PC-3 (cell line): Measurements from ENCODE around the gene C1QTNF5. TPM values are rescaled to one million over a fixed set of nuclear protein-coding genes. Genes with fewer than 3 reads are reported as not detected.

Experiments
- ATAC-seq: fragments of 200-7000 bp; cut with Tn5 transposase; 2 replicates; pipeline ENCODE4 v1.9.1; 2020; ENCODE audit warnings: mild to moderate bottlenecking, moderate library complexity
- BruUV-seq: library from RNA; stranded (reverse); fragments of 400-500 nt; replicated peaks from 2 replicates; lab custom pipeline; 2021; lab: Mats Ljungman, UMichigan
- CTCF ChIA-PET: fragments of 300-600 bp; sonication (Branson Sonifier 250); formaldehyde crosslinking; loops from one replicate; lab custom pipeline; 2022; ENCODE audit warnings: antibody characterized with exemption; lab: Charles Lee
- POLR2A ChIA-PET: fragments of 300-600 bp; sonication (Branson Sonifier 250); formaldehyde crosslinking; loops from one replicate; lab custom pipeline; 2022; ENCODE audit warnings: antibody characterized with exemption; ENCODE audit not compliant: unreplicated experiment; lab: Charles Lee
- DNase-seq: peaks from one replicate; pipeline ENCODE4 v3.0.0-alpha.2; 2015
- H2AFZ ChIP-seq: fragments of 300-600 bp; sonication (generic); 2 replicates; pipeline ENCODE4 v1.6.0; 2016; ENCODE audit warnings: antibody characterized with exemption, low read length
- H3F3A ChIP-seq: fragments of 300-600 bp; sonication (generic); one replicate; pipeline ENCODE4 v1.6.0; 2017; ENCODE audit warnings: antibody characterized with exemption, low read length, control low read depth, mild to moderate bottlenecking; ENCODE audit not compliant: unreplicated experiment
- H3K27ac ChIP-seq: fragments of 300-600 bp; sonication (generic); 2 replicates; pipeline ENCODE4 v1.5.1; 2016; ENCODE audit warnings: mild to moderate bottlenecking, low read length
- H3K27me3 ChIP-seq: fragments of 300-600 bp; sonication (generic); 2 replicates; pipeline ENCODE4 v1.6.1; 2016; ENCODE audit warnings: low read length, mixed read lengths
- H3K36me3 ChIP-seq: fragments of 300-600 bp; sonication (generic); 2 replicates; pipeline ENCODE4 v1.6.1; 2016; ENCODE audit warnings: low read depth, mixed run types, low read length, mixed read lengths
- H3K4me1 ChIP-seq: fragments of 300-600 bp; sonication (generic); 2 replicates; pipeline ENCODE4 v1.5.1; 2016; ENCODE audit warnings: low read length; ENCODE audit not compliant: insufficient read depth
- H3K4me2 ChIP-seq: fragments of 300-600 bp; sonication (generic); 2 replicates; pipeline ENCODE4 v1.6.0; 2016; ENCODE audit warnings: low read length
- H3K4me3 ChIP-seq: fragments of 300-600 bp; sonication (generic); 2 replicates; pipeline ENCODE4 v1.5.1; 2016; ENCODE audit warnings: mild to moderate bottlenecking, low read length, mixed read lengths
- H3K79me2 ChIP-seq: fragments of 300-600 bp; sonication (generic); 2 replicates; pipeline ENCODE4 v1.6.1; 2017; ENCODE audit warnings: low read length, mixed read lengths
- H3K9ac ChIP-seq: fragments of 300-600 bp; sonication (generic); 2 replicates; pipeline ENCODE4 v1.6.0; 2016; ENCODE audit warnings: mild to moderate bottlenecking, low read length
- H3K9me2 ChIP-seq: fragments of 300-600 bp; sonication (generic); replicated peaks from 2 replicates; pipeline ENCODE4 v1.6.1; 2016; ENCODE audit warnings: mixed run types, low read length, mixed read lengths
- H3K9me3 ChIP-seq: fragments of 300-600 bp; sonication (generic); 2 replicates; pipeline ENCODE4 v1.6.1; 2016; ENCODE audit warnings: low read length, mixed read lengths
- H4K20me1 ChIP-seq: fragments of 300-600 bp; sonication (generic); 2 replicates; pipeline ENCODE4 v1.6.1; 2016; ENCODE audit warnings: low read length, mixed read lengths
- CTCF ChIP-seq: fragments of 300-600 bp; sonication (generic); conservative IDR thresholded peaks from 2 replicates; pipeline ENCODE4 v1.5.1; 2017; ENCODE audit warnings: antibody characterized with exemption, low read depth, mild to moderate bottlenecking, low read length
- EZH2 ChIP-seq: fragments of 300-600 bp; sonication (generic); IDR thresholded peaks from one replicate; pipeline ENCODE4 v1.6.1; 2017; ENCODE audit warnings: antibody characterized with exemption, mild to moderate bottlenecking, low read length; ENCODE audit not compliant: unreplicated experiment
- EZH2phosphoT487 ChIP-seq: fragments of 300-600 bp; sonication (generic); IDR thresholded peaks from 2 replicates; pipeline ENCODE4 v1.6.1; 2018; ENCODE audit warnings: mild to moderate bottlenecking, antibody characterized with exemption, low read length, borderline replicate concordance
- intact Hi-C: fragments of 100-400 bp; cut with micrococcal nuclease; formaldehyde crosslinking; loops from 2 replicates; pipeline ENCODE4 v1.9.0; 2023
- total RNA-seq: library from RNA; depleted of rRNA; stranded (reverse); fragments of >200 nt; gene quantifications from 2 replicates; pipeline ENCODE4 v1.2.3, GENCODE V29; 2014

C1QTNF5 gene
- total RNA-seq, 1 experiment from 2014 or later: 2.0 TPM

GRCh38 chr11:119319700-119320239 lies 20.9 kb downstream of the C1QTNF5 start:
- TF ChIP-seq EZH2phosphoT487 (no peak), CTCF (no peak), EZH2 (no peak)
- Histone ChIP-seq H3K4me2 (no peak overlapping the region), H3K27me3 (no peaks in the 10 kb centered on the region), H3K4me1 (peaks cover 50% of the 10 kb centered on the region), H3K9me2 (no peaks in the 10 kb centered on the region), H2AFZ (no peak overlapping the region), H4K20me1 (0 out of 2 replicates have a peak, but pooled peaks cover 3% of the 10 kb centered on the region), H3K27ac (no peak overlapping the region), H3F3A (no peaks in the 10 kb centered on the region), H3K79me2 (peaks cover 21% of the 10 kb centered on the region), H3K9me3 (no peaks in the 10 kb centered on the region), H3K9ac (no peak overlapping the region), H3K36me3 (peaks cover 2% of the 10 kb centered on the region; the same call in 1 of the 2 replicates), H3K4me3 (no peak overlapping the region)
- ATAC-seq (no peak), DNase-seq (no peak)
- POLR2A ChIA-PET: no interaction called here
- CTCF ChIA-PET: no interaction called here
- intact Hi-C loops: loop anchor here (5.0 to 10.0 kb wide), 2 partner anchors 112 to 155 kb away; partner anchors contain the start of genes CBL and NLRX1
- no TSS peak for BruUV-seq

GRCh38 chr11:119319136-119319699 lies 21.5 kb downstream of the C1QTNF5 start:
- no peaks in the 10 kb centered on the region for H3K27me3 ChIP-seq
- H3K27ac ChIP-seq: peak overlapping the region; percentile 64
- ChIA-PET POLR2A (no interaction called here), CTCF (no interaction called here)
- H3F3A ChIP-seq: no peaks in the 10 kb centered on the region
- H3K79me2 ChIP-seq: peaks cover 27% of the 10 kb centered on the region
- H2AFZ ChIP-seq: no peak overlapping the region
- TF ChIP-seq EZH2phosphoT487: no peak
- no peak for TF ChIP-seq CTCF
- no peak for TF ChIP-seq EZH2
- 0 out of 2 replicates have a peak, but pooled peaks cover 5% of the 10 kb centered on the region for H4K20me1 ChIP-seq
- H3K9ac ChIP-seq: no peak overlapping the region
- no peak for DNase-seq
- H3K9me3 ChIP-seq: no peaks in the 10 kb centered on the region
- H3K36me3 ChIP-seq: peaks cover 7% of the 10 kb centered on the region
- intact Hi-C loops: no loop called here
- H3K9me2 ChIP-seq: no peaks in the 10 kb centered on the region
- H3K4me3 ChIP-seq: no peak overlapping the region
- H3K4me1 ChIP-seq: peaks cover 50% of the 10 kb centered on the region
- peak overlapping the region; percentile 53; the same call in 1 of the 2 replicates for H3K4me2 ChIP-seq
- BruUV-seq: no TSS peak
- ATAC-seq: no peak
